DOHH2 (cell line): ENCODE results near the gene TTLL10.
"Not testable (repeated sequence)": the region's sequence is repeated elsewhere in the genome, so short reads cannot be mapped to it uniquely, and the experiment has no call there.

Source experiments
- H3F3A ChIP-seq: fragments of 200-600 bp; sonication (generic), shearing (Covaris generic); 2 replicates; pipeline ENCODE4 v1.6.0; 2016; ENCODE audit warnings: antibody characterized with exemption, mild to moderate bottlenecking; ENCODE audit not compliant: control insufficient read depth, insufficient read depth
- H3K27ac ChIP-seq: fragments of 200-600 bp; sonication (generic); 2 replicates; pipeline ENCODE4 v1.5.1; 2014; ENCODE audit warnings: low read depth, mild to moderate bottlenecking, low read length, moderate library complexity
- H3K27me3 ChIP-seq: fragments of 200-600 bp; sonication (generic); 2 replicates; pipeline ENCODE4 v1.6.1; 2014; ENCODE audit warnings: mild to moderate bottlenecking, low read length, mixed read lengths; ENCODE audit not compliant: control insufficient read depth
- H3K36me3 ChIP-seq: fragments of 200-600 bp; sonication (generic); 2 replicates; pipeline ENCODE4 v1.6.1; 2014; ENCODE audit warnings: mild to moderate bottlenecking, low read length, moderate library complexity, mixed read lengths; ENCODE audit not compliant: control insufficient read depth
- H3K4me1 ChIP-seq: fragments of 200-600 bp; sonication (generic); 2 replicates; pipeline ENCODE4 v1.6.1; 2014; ENCODE audit warnings: mild to moderate bottlenecking, low read length, mixed read lengths; ENCODE audit not compliant: control insufficient read depth
- H3K4me2 ChIP-seq: fragments of 200-600 bp; sonication (generic); 2 replicates; pipeline ENCODE4 v1.6.0; 2014; ENCODE audit warnings: mild to moderate bottlenecking, low read length, moderate library complexity
- H3K4me3 ChIP-seq: fragments of 200-600 bp; sonication (generic); 2 replicates; pipeline ENCODE4 v1.5.1; 2014; ENCODE audit warnings: mild to moderate bottlenecking, low read length, mixed read lengths
- H3K79me2 ChIP-seq: fragments of 200-600 bp; sonication (generic); 2 replicates; pipeline ENCODE4 v1.6.1; 2014; ENCODE audit warnings: mild to moderate bottlenecking, low read length, mixed read lengths; ENCODE audit not compliant: control insufficient read depth
- H3K9me2 ChIP-seq: fragments of 200-600 bp; sonication (generic); replicated peaks from 2 replicates; pipeline ENCODE4 v1.6.1; 2014; ENCODE audit warnings: mild to moderate bottlenecking, low read length, mixed read lengths; ENCODE audit not compliant: control insufficient read depth
- H3K9me3 ChIP-seq: fragments of 200-600 bp; sonication (generic); 2 replicates; pipeline ENCODE4 v1.6.1; 2014; ENCODE audit warnings: antibody characterized with exemption, low read length, mixed read lengths; ENCODE audit not compliant: control insufficient read depth, insufficient read depth
- H4K20me1 ChIP-seq: fragments of 200-600 bp; sonication (generic); 2 replicates; pipeline ENCODE4 v1.6.0; 2014; ENCODE audit warnings: low read depth, mild to moderate bottlenecking, antibody characterized with exemption, low read length, moderate library complexity; ENCODE audit not compliant: control insufficient read depth, insufficient read depth
- CTCF ChIP-seq: fragments of 200-600 bp; sonication (generic); IDR thresholded peaks from one replicate; pipeline ENCODE4 v1.5.1; 2014; ENCODE audit warnings: antibody characterized with exemption, mild to moderate bottlenecking, low read depth, low read length; ENCODE audit not compliant: poor library complexity, severe bottlenecking
- EZH2phosphoT487 ChIP-seq: fragments of 200-600 bp; sonication (generic); IDR thresholded peaks from 2 replicates; pipeline ENCODE4 v1.6.1; 2017; ENCODE audit warnings: borderline replicate concordance, mild to moderate bottlenecking, antibody characterized with exemption, low read length, moderate library complexity, mixed read lengths

TTLL10 gene

DNA sequence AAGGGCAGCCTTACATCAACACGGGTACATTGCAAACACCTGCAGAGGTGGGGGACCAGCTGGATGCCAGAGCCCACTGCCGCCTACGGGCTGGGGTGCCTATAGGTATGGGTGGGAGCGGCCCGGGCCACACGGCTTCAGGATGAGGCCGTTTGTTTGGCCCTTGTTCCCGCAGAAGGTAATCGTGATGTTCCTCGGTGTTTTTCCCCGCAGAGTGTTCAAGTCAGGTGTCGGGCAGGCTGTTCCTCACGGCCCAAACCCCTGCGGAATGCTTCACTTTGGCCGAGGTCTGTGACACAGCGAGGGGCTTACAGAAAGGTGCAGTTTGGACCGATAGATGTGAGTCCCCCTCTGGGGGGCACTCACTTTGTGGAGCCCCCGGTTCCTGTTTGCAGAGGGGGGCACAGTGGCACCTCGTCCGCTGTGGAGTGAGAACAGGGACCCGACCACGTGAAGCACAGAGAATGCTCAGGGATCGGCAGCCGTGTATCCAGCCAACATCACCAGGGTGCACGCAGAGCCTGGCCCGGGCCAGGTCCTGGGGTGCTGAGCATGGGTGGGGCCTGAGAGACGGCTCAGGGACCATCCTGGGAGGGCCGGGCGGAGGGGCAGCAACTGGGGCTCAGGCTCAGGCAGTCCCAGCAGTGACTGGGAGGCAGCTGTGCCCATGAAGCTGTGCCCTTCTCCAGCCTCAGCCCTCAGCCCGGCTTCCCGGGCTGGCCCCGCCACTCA, 453 bp upstream of the TTLL10 start:
- Histone ChIP-seq H3F3A (no peaks in the 10 kb centered on the region), H3K36me3 (no peaks in the 10 kb centered on the region), H3K79me2 (no peaks in the 10 kb centered on the region), H3K9me3 (peaks cover 11% of the 10 kb centered on the region; the same call in 1 of the 2 replicates), H4K20me1 (no peaks in the 10 kb centered on the region), H3K4me1 (peaks cover 47% of the 10 kb centered on the region), H3K4me2 (no peak overlapping the region), H3K9me2 (no peaks in the 10 kb centered on the region), H3K4me3 (no peak overlapping the region), H3K27me3 (peaks cover 59% of the 10 kb centered on the region), H3K27ac (no peak overlapping the region)
- TF ChIP-seq EZH2phosphoT487 (no peak), CTCF (no peak)

GRCh38 chr1:1175221-1176062, 1.8 kb downstream of the TTLL10 start:
- TF ChIP-seq EZH2phosphoT487 (no peak), CTCF (no peak)
- Histone ChIP-seq H3K36me3 (no peaks in the 10 kb centered on the region), H3K27me3 (peaks cover 43% of the 10 kb centered on the region), H4K20me1 (no peaks in the 10 kb centered on the region), H3K9me2 (no peaks in the 10 kb centered on the region), H3K4me1 (peaks cover 39% of the 10 kb centered on the region), H3K27ac (no peak overlapping the region), H3K4me2 (0 out of 2 replicates have a peak overlapping the region, but pooled peaks have one; percentile 24), H3F3A (no peaks in the 10 kb centered on the region), H3K79me2 (no peaks in the 10 kb centered on the region), H3K4me3 (no peak overlapping the region), H3K9me3 (peaks cover 11% of the 10 kb centered on the region; the same call in 1 of the 2 replicates)

DNA sequence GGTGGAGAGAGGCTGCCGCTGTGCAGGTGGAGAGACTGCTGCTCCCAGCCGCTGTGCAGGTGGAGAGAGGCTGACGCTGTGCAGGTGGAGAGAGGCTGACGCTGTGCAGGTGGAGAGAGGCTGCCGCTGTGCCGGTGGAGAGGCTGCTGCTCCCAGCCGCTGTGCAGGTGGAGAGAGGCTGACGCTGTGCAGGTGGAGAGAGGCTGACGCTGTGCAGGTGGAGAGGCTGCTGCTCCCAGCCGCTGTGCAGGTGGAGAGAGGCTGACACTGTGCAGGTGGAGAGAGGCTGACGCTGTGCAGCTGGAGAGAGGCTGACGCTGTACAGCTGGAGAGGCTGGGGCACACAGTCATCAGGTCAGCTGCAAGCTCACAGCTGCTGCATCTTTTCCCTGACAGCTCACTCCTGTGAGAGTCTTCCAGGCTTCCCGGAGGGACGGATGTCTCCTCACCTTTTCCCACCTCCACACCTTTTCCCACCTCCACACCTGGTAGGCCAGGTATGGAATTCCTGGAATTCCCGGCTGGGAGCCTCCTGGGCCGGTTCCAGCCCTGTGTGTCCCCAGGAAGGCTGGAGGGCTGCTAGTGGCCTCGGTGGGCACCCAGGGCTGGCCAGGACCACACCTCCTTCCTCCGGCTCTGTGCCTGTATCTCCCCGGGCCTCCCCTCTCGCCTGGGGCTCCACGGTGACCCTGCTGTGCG, 2.5 kb downstream of the TTLL10 start:
- not testable (repeated sequence) for H3K4me2 ChIP-seq, H4K20me1 ChIP-seq, H3K36me3 ChIP-seq, H3F3A ChIP-seq, H3K4me3 ChIP-seq, H3K79me2 ChIP-seq, H3K27ac ChIP-seq, H3K9me2 ChIP-seq
- Histone ChIP-seq H3K9me3 (peaks cover 11% of the 10 kb centered on the region; the same call in 1 of the 2 replicates), H3K4me1 (peaks cover 32% of the 10 kb centered on the region), H3K27me3 (peaks cover 36% of the 10 kb centered on the region)
